Tibial nerve (tissue), 4 donors: ENCODE results near the gene ARG2.

Experiments
- CTCF ChIP-seq, 5 experiments: fragments of 200-600 bp in 3 of 5; fragments of 450-650 bp in 2 of 5; sonication (generic) in 3 of 5; IDR thresholded peaks; one replicate each; pipeline ENCODE4 v1.5.1; 2016 to 2019; ENCODE audit warnings: antibody characterized with exemption in 5 of 5, mild to moderate bottlenecking in 3 of 5, moderate library complexity in 2 of 5
- EP300 ChIP-seq, 2 donors: sonication (generic); formaldehyde crosslinking; IDR thresholded peaks; one replicate each; pipeline ENCODE4 v1.6.1; 2017; ENCODE audit warnings: antibody characterized with exemption in 2 of 2, mild to moderate bottlenecking in 1 of 2
- POLR2A ChIP-seq, 2 donors: fragments of 450-650 bp; IDR thresholded peaks; one replicate each; pipeline ENCODE4 v1.6.1; 2017; ENCODE audit warnings: antibody characterized with exemption in 2 of 2, mild to moderate bottlenecking in 2 of 2, moderate library complexity in 2 of 2

- TF ChIP-seq CTCF (IDR thresholded peaks at IDR 0.05) (no peak), POLR2A (IDR thresholded peaks at IDR 0.05) (no peak), EP300 (IDR thresholded peaks at IDR 0.05) (no peak)
Measured at GRCh38 chr14:67679006-67679405, 59.3 kb downstream of the ARG2 start.
